ENCODE data around the gene MAML2. TPM values are rescaled to one million over a fixed set of nuclear protein-coding genes. Genes with fewer than 3 reads are reported as not detected.
A peak's percentile ranks its signal among the peaks of the same experiment; 100 is the strongest.

MAML2 gene
- total RNA-seq, 5 donors from 2014 or later (not counting 1 experiment from before 2014, with no cell fraction given): 30.4 to 66.7 (median 35.1) TPM

- Mint-ChIP-seq H3K27me3 (no peaks in the 10 kb centered on the region), H3K27ac (no peak overlapping the region), H3K4me1 (peaks cover 59 to 66% (median 64%) of the 10 kb centered on the region in 3 donors), H3K4me3 (no peak overlapping the region), H3K36me3 (peaks cover 20% of the 10 kb centered on the region), H3K9me3 (no peaks in the 10 kb centered on the region)
- no peak overlapping the region for H3K4me3 ChIP-seq (ENCODE audit: control insufficient read depth in 1 of 2, extremely low read depth in 1 of 2, low read length in 1 of 2)
- no peaks in the 10 kb centered on the region for H3K4me1 ChIP-seq (ENCODE audit: control insufficient read depth in 1 of 2, extremely low read depth in 1 of 2, insufficient read depth in 2 of 2, low read length in 2 of 2)
- 91% methylated on average over 3 of the region's 7 CpGs for WGBS (ENCODE audit: insufficient coverage)
- ChIA-PET POLR2A (interaction anchor here in 1 of 2 donors (1.1 kb wide), 1 partner anchor 13 kb away, joined by 3 read pairs; no protein-coding TSS in a partner anchor), CTCF (interaction anchor here in 1 of 2 donors (1.1 kb wide), 1 partner anchor 245 kb away, joined by 4 read pairs; the partner anchor contains the start of gene MAML2)
- peaks cover 0 to 8% of the 10 kb centered on the region in 2 donors for H3K36me3 ChIP-seq (ENCODE audit: control insufficient read depth in 2 of 2, extremely low read depth in 1 of 2, insufficient read depth in 1 of 2, low read length in 1 of 2)
- no peak overlapping the region for H3K27ac ChIP-seq (ENCODE audit: low read length)
- DNase-seq (no peak), ATAC-seq (replicated peaks in 1 of 4) (no peak)
- no peaks in the 10 kb centered on the region for H3K9me3 ChIP-seq
- H3K27me3 ChIP-seq (replicated peaks in 1 of 2; ENCODE audit: control insufficient read depth in 2 of 2, extremely low read depth in 1 of 2, insufficient read depth in 2 of 2, low read length in 1 of 2): no peaks in the 10 kb centered on the region
Observed at GRCh38 chr11:96098511-96099241, 244.3 kb downstream of the MAML2 start.

GRCh38 chr11:96097844-96098421, 245.1 kb downstream of the MAML2 start:
- ATAC-seq (replicated peaks in 1 of 4) (no peak), DNase-seq (no peak)
- Mint-ChIP-seq H3K27ac (peak overlapping the region; percentile 13 to 42), H3K4me1 (peaks cover 62 to 67% (median 67%) of the 10 kb centered on the region in 3 donors), H3K9me3 (no peaks in the 10 kb centered on the region), H3K27me3 (no peaks in the 10 kb centered on the region), H3K4me3 (no peak overlapping the region), H3K36me3 (peaks cover 21% of the 10 kb centered on the region)
- Histone ChIP-seq H3K27me3 (replicated peaks in 1 of 2; ENCODE audit: control insufficient read depth in 2 of 2, extremely low read depth in 1 of 2, insufficient read depth in 2 of 2, low read length in 1 of 2) (no peaks in the 10 kb centered on the region), H3K27ac (ENCODE audit: low read length) (no peak overlapping the region), H3K4me3 (ENCODE audit: control insufficient read depth in 1 of 2, extremely low read depth in 1 of 2, low read length in 1 of 2) (no peak overlapping the region), H3K36me3 (ENCODE audit: control insufficient read depth in 2 of 2, extremely low read depth in 1 of 2, insufficient read depth in 1 of 2, low read length in 1 of 2) (peaks cover 4 to 11% of the 10 kb centered on the region in 2 donors), H3K9me3 (no peaks in the 10 kb centered on the region), H3K4me1 (ENCODE audit: control insufficient read depth in 1 of 2, extremely low read depth in 1 of 2, insufficient read depth in 2 of 2, low read length in 2 of 2) (peaks cover 0 to 1% of the 10 kb centered on the region in 2 experiments)
- WGBS (ENCODE audit: insufficient coverage): 100% methylated on average over 2 of the region's 4 CpGs
- POLR2A ChIA-PET: no interaction called here
- CTCF ChIA-PET: interaction anchor here in 1 of 2 donors (1.1 kb wide), 1 partner anchor 245 kb away, joined by 3 read pairs; the partner anchor contains the start of gene MAML2

- DNase-seq (no peak), ATAC-seq (replicated peaks in 1 of 4) (no peak)
- Histone ChIP-seq H3K4me3 (ENCODE audit: control insufficient read depth in 1 of 2, extremely low read depth in 1 of 2, low read length in 1 of 2) (no peak overlapping the region), H3K4me1 (ENCODE audit: control insufficient read depth in 1 of 2, extremely low read depth in 1 of 2, insufficient read depth in 2 of 2, low read length in 2 of 2) (peaks cover 0 to 14% of the 10 kb centered on the region in 2 experiments), H3K9me3 (no peaks in the 10 kb centered on the region), H3K27me3 (replicated peaks in 1 of 2; ENCODE audit: control insufficient read depth in 2 of 2, extremely low read depth in 1 of 2, insufficient read depth in 2 of 2, low read length in 1 of 2) (no peaks in the 10 kb centered on the region), H3K27ac (ENCODE audit: low read length) (no peak overlapping the region), H3K36me3 (ENCODE audit: control insufficient read depth in 2 of 2, extremely low read depth in 1 of 2, insufficient read depth in 1 of 2, low read length in 1 of 2) (peaks cover 12 to 14% of the 10 kb centered on the region in 2 donors)
- H3K27ac Mint-ChIP-seq: peak overlapping the region; percentile 33 to 79
- H3K36me3 Mint-ChIP-seq: peaks cover 33% of the 10 kb centered on the region
- H3K4me1 Mint-ChIP-seq: peaks cover 74 to 81% (median 80%) of the 10 kb centered on the region in 3 donors
- no peak overlapping the region for H3K4me3 Mint-ChIP-seq
- no peaks in the 10 kb centered on the region for H3K9me3 Mint-ChIP-seq
- WGBS (ENCODE audit: insufficient coverage): no CpG with 5 or more reads among the region's 4 CpGs
- no peaks in the 10 kb centered on the region for H3K27me3 Mint-ChIP-seq
- CTCF ChIA-PET: interaction anchor here in 1 of 2 donors (0.9 kb wide), 1 partner anchor 246 kb away, joined by 3 read pairs; no protein-coding TSS in a partner anchor
- POLR2A ChIA-PET: no interaction called here
Observed at GRCh38 chr11:96096360-96096759, 246.6 kb downstream of the MAML2 start.

- ATAC-seq (replicated peaks in 1 of 4) (no peak), DNase-seq (no peak)
- H3K9me3 ChIP-seq: no peaks in the 10 kb centered on the region
- peak overlapping the region; percentile 56 to 79 for H3K27ac Mint-ChIP-seq
- WGBS (ENCODE audit: insufficient coverage): no CpG with 5 or more reads among the region's 2 CpGs
- H3K36me3 ChIP-seq (ENCODE audit: control insufficient read depth in 2 of 2, extremely low read depth in 1 of 2, insufficient read depth in 1 of 2, low read length in 1 of 2): peaks cover 12 to 14% of the 10 kb centered on the region in 2 donors
- H3K4me3 Mint-ChIP-seq: no peak overlapping the region
- no peaks in the 10 kb centered on the region for H3K27me3 ChIP-seq (replicated peaks in 1 of 2; ENCODE audit: control insufficient read depth in 2 of 2, extremely low read depth in 1 of 2, insufficient read depth in 2 of 2, low read length in 1 of 2)
- H3K4me1 ChIP-seq (ENCODE audit: control insufficient read depth in 1 of 2, extremely low read depth in 1 of 2, insufficient read depth in 2 of 2, low read length in 2 of 2): peaks cover 0 to 14% of the 10 kb centered on the region in 2 experiments
- H3K9me3 Mint-ChIP-seq: no peaks in the 10 kb centered on the region
- peaks cover 75 to 85% (median 81%) of the 10 kb centered on the region in 3 donors for H3K4me1 Mint-ChIP-seq
- ChIA-PET POLR2A (no interaction called here), CTCF (interaction anchor here in 1 of 2 donors (0.8 kb wide), 1 partner anchor 247 kb away, joined by 3 read pairs; the partner anchor contains the start of gene MAML2)
- H3K36me3 Mint-ChIP-seq: peaks cover 33% of the 10 kb centered on the region
- H3K27ac ChIP-seq (ENCODE audit: low read length): no peak overlapping the region
- H3K27me3 Mint-ChIP-seq: no peaks in the 10 kb centered on the region
- H3K4me3 ChIP-seq (ENCODE audit: control insufficient read depth in 1 of 2, extremely low read depth in 1 of 2, low read length in 1 of 2): no peak overlapping the region
Observed at GRCh38 chr11:96095884-96096303, 247.1 kb downstream of the MAML2 start.

GRCh38 chr11:96094156-96094555, 248.8 kb downstream of the MAML2 start:
- H3K4me3 ChIP-seq (ENCODE audit: control insufficient read depth in 1 of 2, extremely low read depth in 1 of 2, low read length in 1 of 2): no peak overlapping the region
- no peaks in the 10 kb centered on the region for H3K27me3 Mint-ChIP-seq
- CTCF ChIA-PET: interaction anchor here in 1 of 2 donors (0.7 to 1.1 kb wide), 4 partner anchors 8 to 248 kb away, joined by 3 to 7 read pairs (median 3); no protein-coding TSS in a partner anchor
- H3K27me3 ChIP-seq (replicated peaks in 1 of 2; ENCODE audit: control insufficient read depth in 2 of 2, extremely low read depth in 1 of 2, insufficient read depth in 2 of 2, low read length in 1 of 2): no peaks in the 10 kb centered on the region
- 67% methylated on average over 1 of the region's 2 CpGs for WGBS (ENCODE audit: insufficient coverage)
- peaks cover 84 to 85% (median 85%) of the 10 kb centered on the region in 3 donors for H3K4me1 Mint-ChIP-seq
- no peak for ATAC-seq (replicated peaks in 1 of 4)
- peak overlapping the region; percentile 52 to 71 for H3K27ac Mint-ChIP-seq
- peaks cover 12 to 14% of the 10 kb centered on the region in 2 donors for H3K36me3 ChIP-seq (ENCODE audit: control insufficient read depth in 2 of 2, extremely low read depth in 1 of 2, insufficient read depth in 1 of 2, low read length in 1 of 2)
- no peaks in the 10 kb centered on the region for H3K9me3 Mint-ChIP-seq
- H3K4me1 ChIP-seq (ENCODE audit: control insufficient read depth in 1 of 2, extremely low read depth in 1 of 2, insufficient read depth in 2 of 2, low read length in 2 of 2): peaks cover 0 to 14% of the 10 kb centered on the region in 2 experiments
- no peak overlapping the region for H3K27ac ChIP-seq (ENCODE audit: low read length)
- no peaks in the 10 kb centered on the region for H3K9me3 ChIP-seq
- peaks cover 35% of the 10 kb centered on the region for H3K36me3 Mint-ChIP-seq
- POLR2A ChIA-PET: interaction anchor here (0.6 to 1.0 kb wide), 2 partner anchors 300 to 310 kb away, joined by 3 to 5 read pairs; no protein-coding TSS in a partner anchor
- no peak overlapping the region for H3K4me3 Mint-ChIP-seq
- no peak for DNase-seq

GRCh38 chr11:96092511-96092910, 250.5 kb downstream of the MAML2 start:
- H3K9me3 ChIP-seq: no peaks in the 10 kb centered on the region
- peaks cover 83 to 90% (median 85%) of the 10 kb centered on the region in 3 donors for H3K4me1 Mint-ChIP-seq
- H3K4me1 ChIP-seq (ENCODE audit: control insufficient read depth in 1 of 2, extremely low read depth in 1 of 2, insufficient read depth in 2 of 2, low read length in 2 of 2): peaks cover 0 to 14% of the 10 kb centered on the region in 2 experiments
- H3K27ac ChIP-seq (ENCODE audit: low read length): no peak overlapping the region
- POLR2A ChIA-PET: no interaction called here
- DNase-seq: no peak
- peak overlapping the region in 1 of 3 donors; percentile 6 for H3K4me3 Mint-ChIP-seq
- H3K9me3 Mint-ChIP-seq: no peaks in the 10 kb centered on the region
- peak overlapping the region; percentile 57 to 75 for H3K27ac Mint-ChIP-seq
- H3K36me3 ChIP-seq (ENCODE audit: control insufficient read depth in 2 of 2, extremely low read depth in 1 of 2, insufficient read depth in 1 of 2, low read length in 1 of 2): peaks cover 6 to 12% of the 10 kb centered on the region in 2 donors
- H3K27me3 ChIP-seq (replicated peaks in 1 of 2; ENCODE audit: control insufficient read depth in 2 of 2, extremely low read depth in 1 of 2, insufficient read depth in 2 of 2, low read length in 1 of 2): no peaks in the 10 kb centered on the region
- no peak for ATAC-seq (replicated peaks in 1 of 4)
- no peaks in the 10 kb centered on the region for H3K27me3 Mint-ChIP-seq
- peaks cover 45% of the 10 kb centered on the region for H3K36me3 Mint-ChIP-seq
- no peak overlapping the region for H3K4me3 ChIP-seq (ENCODE audit: control insufficient read depth in 1 of 2, extremely low read depth in 1 of 2, low read length in 1 of 2)
- WGBS (ENCODE audit: insufficient coverage): 97% methylated on average over 8 of the region's 8 CpGs
- CTCF ChIA-PET: interaction anchor here (0.7 to 4.7 kb wide), 9 partner anchors 9 to 301 kb away, joined by 3 to 48 read pairs (median 4); partner anchors contain the start of genes MAML2 (in 2 of the 2) and CCDC82 (in 1 of the 2)
